SK-N-SH treated with all-trans-retinoic acid at 6 μM for 48 hours (cell line): Measurements from ENCODE around the gene DTNBP1.

ENCODE experiments used
- ATAC-seq: fragments of 200-7000 bp; cut with Tn5 transposase; 3 replicates; pipeline ENCODE4 v1.9.1; 2020; ENCODE audit warnings: mild to moderate bottlenecking, moderate library complexity
- ARNTL ChIP-seq: fragments of 450-650 bp; formaldehyde crosslinking; IDR thresholded peaks from 2 replicates; pipeline ENCODE4 v1.5.0; 2020; ENCODE audit warnings: low read depth, mild to moderate bottlenecking, moderate library complexity, borderline replicate concordance
- BACH2 ChIP-seq: fragments of 250-450 bp; sonication (Bioruptor Pico); IDR thresholded peaks from 2 replicates; pipeline ENCODE4 v1.9.0; 2021; ENCODE audit warnings: mild to moderate bottlenecking, borderline replicate concordance
- CREB5 ChIP-seq: fragments of 250-450 bp; sonication (Bioruptor Pico); IDR thresholded peaks from 2 replicates; pipeline ENCODE4 v1.5.1; 2020; ENCODE audit warnings: low read depth, mild to moderate bottlenecking, moderate library complexity
- CSDC2 ChIP-seq: fragments of 250-450 bp; sonication (Bioruptor Pico); IDR thresholded peaks from 2 replicates; pipeline ENCODE4 v1.5.0; 2020; ENCODE audit warnings: mild to moderate bottlenecking, moderate library complexity
- ESRRG ChIP-seq: fragments of 250-450 bp; sonication (Bioruptor Pico); IDR thresholded peaks from 2 replicates; pipeline ENCODE4 v1.6.1; 2021; ENCODE audit warnings: mild to moderate bottlenecking
- GLIS3 ChIP-seq: fragments of 250-450 bp; sonication (Bioruptor Pico); IDR thresholded peaks from 2 replicates; pipeline ENCODE4 v1.5.0; 2020; ENCODE audit warnings: mild to moderate bottlenecking, moderate library complexity
- OSR1 ChIP-seq: fragments of 250-450 bp; sonication (Bioruptor Pico); IDR thresholded peaks from 2 replicates; pipeline ENCODE4 v1.8.0; 2022; ENCODE audit warnings: moderate library complexity, mild to moderate bottlenecking, inconsistent platforms
- PPARA ChIP-seq: fragments of 250-450 bp; sonication (Bioruptor Pico); IDR thresholded peaks from 2 replicates; pipeline ENCODE4 v1.5.0; 2020; ENCODE audit warnings: mild to moderate bottlenecking, borderline replicate concordance
- RARB ChIP-seq: fragments of 250-450 bp; sonication (Bioruptor Pico); IDR thresholded peaks from 2 replicates; pipeline ENCODE4 v1.8.0; 2021; ENCODE audit warnings: mild to moderate bottlenecking, moderate library complexity
- TCF4 ChIP-seq: fragments of 250-450 bp; sonication (Bioruptor Pico); IDR thresholded peaks from 2 replicates; pipeline ENCODE4 v1.8.0; 2021; ENCODE audit warnings: mild to moderate bottlenecking, moderate library complexity, borderline replicate concordance
- TOX ChIP-seq: fragments of 250-450 bp; sonication (Bioruptor Pico); IDR thresholded peaks from 2 replicates; pipeline ENCODE4 v1.8.0; 2021; ENCODE audit warnings: mild to moderate bottlenecking, moderate library complexity, borderline replicate concordance
- TSHZ2 ChIP-seq: fragments of 250-450 bp; sonication (Bioruptor Pico); IDR thresholded peaks from 2 replicates; pipeline ENCODE4 v1.5.0; 2020; ENCODE audit warnings: mild to moderate bottlenecking, moderate library complexity
- ZC3H10 ChIP-seq: fragments of 250-450 bp; sonication (Bioruptor Pico); IDR thresholded peaks from 2 replicates; pipeline ENCODE4 v1.5.1; 2021; ENCODE audit warnings: mild to moderate bottlenecking, moderate library complexity
- ZFP3 ChIP-seq: fragments of 250-450 bp; sonication (Bioruptor Pico); IDR thresholded peaks from 2 replicates; pipeline ENCODE4 v1.5.0; 2020; ENCODE audit warnings: mild to moderate bottlenecking, moderate library complexity
- ZFP30 ChIP-seq: fragments of 450-650 bp; formaldehyde crosslinking; IDR thresholded peaks from 2 replicates; pipeline ENCODE4 v1.5.0; 2022; ENCODE audit warnings: mild to moderate bottlenecking, moderate library complexity
- ZNF565 ChIP-seq: fragments of 450-650 bp; formaldehyde crosslinking; conservative IDR thresholded peaks from 2 replicates; pipeline ENCODE4 v1.5.0; 2020; ENCODE audit warnings: low read depth, mild to moderate bottlenecking, moderate library complexity
- ZNF70 ChIP-seq: fragments of 450-650 bp; formaldehyde crosslinking; IDR thresholded peaks from 2 replicates; pipeline ENCODE4 v1.5.0; 2020; ENCODE audit warnings: mild to moderate bottlenecking, moderate library complexity
- ZNF8 ChIP-seq: fragments of 450-650 bp; formaldehyde crosslinking; IDR thresholded peaks from 2 replicates; pipeline ENCODE4 v1.5.0; 2020; ENCODE audit warnings: mild to moderate bottlenecking, moderate library complexity
- TF ChIP-seq, protein P1 (sequence below): fragments of 250-450 bp; sonication (Bioruptor Pico); IDR thresholded peaks from 2 replicates; pipeline ENCODE4 v1.8.0; 2020; ENCODE audit warnings: mild to moderate bottlenecking, moderate library complexity, borderline replicate concordance

Gene DTNBP1

GRCh38 chr6:15626160-15626559 lies 36.7 kb downstream of the DTNBP1 start:
- no peak for ATAC-seq
- TF ChIP-seq ZC3H10 (CRISPR knock-in tag) (no peak), ZFP3 (CRISPR knock-in tag) (no peak)

DNA sequence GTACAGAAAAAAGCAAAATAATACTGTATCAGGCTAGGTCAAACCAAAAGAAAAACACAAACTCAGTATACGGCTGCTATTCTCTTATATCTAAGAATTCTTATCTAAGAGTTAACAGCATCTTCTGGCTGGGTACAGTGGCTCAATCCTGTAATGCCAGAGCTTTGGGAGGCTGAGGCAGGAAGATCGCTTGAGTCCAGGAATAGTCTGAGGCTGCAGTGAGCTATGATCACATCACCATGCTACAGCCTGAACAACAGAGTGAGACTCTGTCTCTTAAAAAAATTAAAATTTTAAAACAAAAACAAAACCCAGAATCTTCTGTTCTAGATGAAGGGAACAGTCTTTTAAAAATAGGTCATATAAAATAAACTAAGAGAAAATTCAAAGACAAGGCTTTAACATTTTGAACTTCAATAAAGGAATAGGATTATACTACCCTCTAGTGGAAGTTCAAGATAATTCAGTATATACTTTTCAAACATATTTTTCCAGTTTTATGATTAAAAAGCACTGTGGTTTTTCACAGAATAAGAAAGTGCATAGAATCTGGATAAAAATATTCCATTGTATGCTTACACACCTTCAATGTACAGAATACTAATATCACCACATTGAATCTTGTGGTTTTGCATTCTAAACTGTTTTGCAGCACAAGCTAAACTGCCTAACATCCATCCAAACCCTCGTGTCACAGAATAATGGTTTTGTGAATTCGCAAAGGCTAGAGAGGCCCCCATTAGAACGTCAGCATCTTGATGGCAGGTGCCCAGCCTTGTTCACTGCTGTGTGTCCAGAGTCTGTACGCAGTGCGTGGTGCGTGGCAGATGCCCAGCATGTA lies 39.3 kb downstream of the DTNBP1 start:
- ATAC-seq, result peak; percentile 46; the same call in 2 of the 3 replicates
- TF ChIP-seq ARNTL, result no peak
- TF ChIP-seq ZNF565 (CRISPR knock-in tag), result no peak
- TF ChIP-seq RARB, result no peak
- TF ChIP-seq CSDC2, result no peak

DNA sequence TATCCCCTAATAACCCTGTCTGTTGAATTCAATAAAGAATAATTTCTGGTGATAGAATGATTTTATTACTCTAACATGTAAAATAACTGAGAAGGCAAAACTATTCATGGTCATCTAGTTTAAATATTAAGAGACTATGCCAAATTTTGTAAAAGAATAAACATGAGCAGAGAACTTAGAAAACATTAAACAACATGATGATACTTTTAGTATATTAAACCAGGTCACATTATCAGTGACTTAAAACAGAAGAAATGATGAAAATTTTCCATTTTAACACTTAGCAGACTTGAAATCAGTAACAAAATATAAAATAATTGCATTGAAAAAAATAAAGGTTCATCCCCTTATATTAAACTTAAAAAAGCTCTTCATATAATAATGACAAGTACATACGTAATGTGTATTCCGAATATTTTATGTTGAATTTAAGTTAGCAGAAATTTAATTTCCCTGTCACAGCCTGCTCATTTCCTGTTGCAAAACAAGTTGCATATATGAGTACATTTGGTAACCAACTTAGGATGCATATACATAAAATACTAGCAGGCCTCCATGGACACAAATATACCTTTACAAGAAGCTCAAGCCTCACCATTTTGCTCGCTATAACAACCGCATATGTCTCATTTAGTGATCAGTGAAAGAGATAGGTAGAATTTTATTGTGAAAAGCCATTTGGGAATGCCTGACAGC lies 40.6 kb downstream of the DTNBP1 start:
- TF ChIP-seq ZFP30 (CRISPR knock-in tag) (no peak), CREB5 (CRISPR knock-in tag) (no peak), OSR1 (CRISPR knock-in tag) (no peak), ZFP3 (CRISPR knock-in tag) (no peak), ZNF8 (CRISPR knock-in tag) (no peak), GLIS3 (CRISPR knock-in tag) (no peak), PPARA (CRISPR knock-in tag) (no peak), ZNF565 (CRISPR knock-in tag) (no peak), BACH2 (CRISPR knock-in tag) (no peak)
- ATAC-seq, result no peak

GRCh38 chr6:15621203-15622044 lies 41.4 kb downstream of the DTNBP1 start:
- peak; percentile 82 for ATAC-seq
- TF ChIP-seq OSR1 (CRISPR knock-in tag) (no peak), ESRRG (CRISPR knock-in tag) (no peak), GLIS3 (CRISPR knock-in tag) (no peak), CREB5 (CRISPR knock-in tag) (no peak), PPARA (CRISPR knock-in tag) (no peak), TCF4 (CRISPR knock-in tag) (no peak), TSHZ2 (no peak), TOX (CRISPR knock-in tag) (no peak), ZNF70 (no peak)
- TF ChIP-seq, protein P1, sequence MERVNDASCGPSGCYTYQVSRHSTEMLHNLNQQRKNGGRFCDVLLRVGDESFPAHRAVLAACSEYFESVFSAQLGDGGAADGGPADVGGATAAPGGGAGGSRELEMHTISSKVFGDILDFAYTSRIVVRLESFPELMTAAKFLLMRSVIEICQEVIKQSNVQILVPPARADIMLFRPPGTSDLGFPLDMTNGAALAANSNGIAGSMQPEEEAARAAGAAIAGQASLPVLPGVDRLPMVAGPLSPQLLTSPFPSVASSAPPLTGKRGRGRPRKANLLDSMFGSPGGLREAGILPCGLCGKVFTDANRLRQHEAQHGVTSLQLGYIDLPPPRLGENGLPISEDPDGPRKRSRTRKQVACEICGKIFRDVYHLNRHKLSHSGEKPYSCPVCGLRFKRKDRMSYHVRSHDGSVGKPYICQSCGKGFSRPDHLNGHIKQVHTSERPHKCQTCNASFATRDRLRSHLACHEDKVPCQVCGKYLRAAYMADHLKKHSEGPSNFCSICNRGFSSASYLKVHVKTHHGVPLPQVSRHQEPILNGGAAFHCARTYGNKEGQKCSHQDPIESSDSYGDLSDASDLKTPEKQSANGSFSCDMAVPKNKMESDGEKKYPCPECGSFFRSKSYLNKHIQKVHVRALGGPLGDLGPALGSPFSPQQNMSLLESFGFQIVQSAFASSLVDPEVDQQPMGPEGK (CRISPR knock-in tag), result no peak
- TF ChIP-seq, all 23 proteins: peak for 0
